PFSK-1 (cell line): ENCODE data around the gene CYP26A1.

Source experiments
- FOXP2 ChIP-seq: optimal IDR thresholded peaks from 2 replicates; pipeline ENCODE3; 2011; ENCODE audit warnings: borderline replicate concordance, control low read depth, inconsistent platforms; ENCODE audit not compliant: insufficient read depth; ENCODE audit errors: extremely low read length, extremely low read depth
- POLR2AphosphoS5 ChIP-seq: IDR thresholded peaks from 2 replicates; pipeline ENCODE4 v1.6.1; 2012; ENCODE audit warnings: low read depth, mild to moderate bottlenecking, control low read depth, low read length, moderate library complexity
- REST ChIP-seq, 2 experiments: IDR thresholded peaks; 2 replicates each; pipeline versions ENCODE4 v1.6.1 to v1.8.0; 2011 to 2012; ENCODE audit warnings: low read depth in 2 of 2, low read length in 2 of 2, control low read depth in 1 of 2, inconsistent platforms in 1 of 2, mild to moderate bottlenecking in 1 of 2, moderate library complexity in 1 of 2; ENCODE audit not compliant: insufficient read depth in 1 of 2
- SIN3A ChIP-seq: IDR thresholded peaks from 2 replicates; pipeline ENCODE4 v1.6.1; 2012; ENCODE audit warnings: mild to moderate bottlenecking, low read length, moderate library complexity, borderline replicate concordance; ENCODE audit not compliant: insufficient read depth
- TAF1 ChIP-seq: IDR thresholded peaks from 2 replicates; pipeline ENCODE4 v1.6.1; 2012; ENCODE audit warnings: low read length, control low read depth, borderline replicate concordance; ENCODE audit not compliant: insufficient read depth

Gene CYP26A1

GRCh38 chr10:93065675-93066543, 7.8 kb upstream of the CYP26A1 start:
- TF ChIP-seq REST (IDR thresholded peaks at IDR 0.05; ENCODE audit: insufficient read depth in 1 of 2, low read depth in 2 of 2, low read length in 2 of 2) (no peak), FOXP2 (no peak), TAF1 (no peak), POLR2AphosphoS5 (no peak), SIN3A (no peak)

- no peak for TF ChIP-seq POLR2AphosphoS5
- no peak for TF ChIP-seq TAF1
Measured at GRCh38 chr10:93066544-93066913, 7.2 kb upstream of the CYP26A1 start.

- no peak for TF ChIP-seq REST (IDR thresholded peaks at IDR 0.05; ENCODE audit: insufficient read depth in 1 of 2, low read depth in 2 of 2, low read length in 2 of 2)
- no peak for TF ChIP-seq FOXP2
- TF ChIP-seq TAF1: no peak
- TF ChIP-seq SIN3A: no peak
- no peak for TF ChIP-seq POLR2AphosphoS5
Measured at GRCh38 chr10:93067443-93068365, 6.0 kb upstream of the CYP26A1 start.

- TF ChIP-seq TAF1 (no peak), POLR2AphosphoS5 (no peak), FOXP2 (no peak), REST (IDR thresholded peaks at IDR 0.05; ENCODE audit: insufficient read depth in 1 of 2, low read depth in 2 of 2, low read length in 2 of 2) (no peak), SIN3A (no peak)
Measured at GRCh38 chr10:93068411-93069244, 5.1 kb upstream of the CYP26A1 start.

- TF ChIP-seq POLR2AphosphoS5 (no peak), REST (IDR thresholded peaks at IDR 0.05; ENCODE audit: insufficient read depth in 1 of 2, low read depth in 2 of 2, low read length in 2 of 2) (no peak), SIN3A (no peak), FOXP2 (no peak)
Measured at GRCh38 chr10:93069245-93069561, 4.5 kb upstream of the CYP26A1 start.
